ENCODE measurements around the gene TMEFF2.

- TF ChIP-seq CTCF (IDR thresholded peaks at IDR 0.05; ENCODE audit: insufficient read depth, low read length, poor library complexity, severe bottlenecking) = no peak
- no peak for TF ChIP-seq EZH2phosphoT487 (conservative IDR thresholded peaks at IDR 0.05; ENCODE audit: low read length)
Observed at GRCh38 chr2:192183296-192183695, 11.4 kb downstream of the TMEFF2 start.

Data from SU-DHL-6 (cell line).